ENCODE data around the gene CACNA2D2.

Gene CACNA2D2

GRCh38 chr3:50389414-50389767 lies 114.0 kb downstream of the CACNA2D2 start:
- in situ Hi-C loops (cut with MboI; ENCODE audit: low pct_unique_long_range_greater_than_20kb, low sequenced_read_pairs, unreplicated experiment): no loop called here
- DNase-seq (ENCODE audit: low spot score): no peak
- TF ChIP-seq, protein P1, sequence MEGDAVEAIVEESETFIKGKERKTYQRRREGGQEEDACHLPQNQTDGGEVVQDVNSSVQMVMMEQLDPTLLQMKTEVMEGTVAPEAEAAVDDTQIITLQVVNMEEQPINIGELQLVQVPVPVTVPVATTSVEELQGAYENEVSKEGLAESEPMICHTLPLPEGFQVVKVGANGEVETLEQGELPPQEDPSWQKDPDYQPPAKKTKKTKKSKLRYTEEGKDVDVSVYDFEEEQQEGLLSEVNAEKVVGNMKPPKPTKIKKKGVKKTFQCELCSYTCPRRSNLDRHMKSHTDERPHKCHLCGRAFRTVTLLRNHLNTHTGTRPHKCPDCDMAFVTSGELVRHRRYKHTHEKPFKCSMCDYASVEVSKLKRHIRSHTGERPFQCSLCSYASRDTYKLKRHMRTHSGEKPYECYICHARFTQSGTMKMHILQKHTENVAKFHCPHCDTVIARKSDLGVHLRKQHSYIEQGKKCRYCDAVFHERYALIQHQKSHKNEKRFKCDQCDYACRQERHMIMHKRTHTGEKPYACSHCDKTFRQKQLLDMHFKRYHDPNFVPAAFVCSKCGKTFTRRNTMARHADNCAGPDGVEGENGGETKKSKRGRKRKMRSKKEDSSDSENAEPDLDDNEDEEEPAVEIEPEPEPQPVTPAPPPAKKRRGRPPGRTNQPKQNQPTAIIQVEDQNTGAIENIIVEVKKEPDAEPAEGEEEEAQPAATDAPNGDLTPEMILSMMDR (IDR thresholded peaks at IDR 0.05; ENCODE audit: extremely low read depth, insufficient read depth, missing control alignments): no peak

- DNase-seq (ENCODE audit: low spot score): no peak
- in situ Hi-C loops (cut with MboI; ENCODE audit: low pct_unique_long_range_greater_than_20kb, low sequenced_read_pairs, unreplicated experiment): no loop called here
- TF ChIP-seq, protein P1 (IDR thresholded peaks at IDR 0.05; ENCODE audit: extremely low read depth, insufficient read depth, missing control alignments): no peak
Observed at GRCh38 chr3:50388720-50389413, 114.6 kb downstream of the CACNA2D2 start.

GRCh38 chr3:50388016-50388719 lies 115.3 kb downstream of the CACNA2D2 start:
- DNase-seq (ENCODE audit: low spot score): no peak
- TF ChIP-seq, protein P1 (IDR thresholded peaks at IDR 0.05; ENCODE audit: extremely low read depth, insufficient read depth, missing control alignments): peak; percentile 26
- in situ Hi-C loops (cut with MboI; ENCODE audit: low pct_unique_long_range_greater_than_20kb, low sequenced_read_pairs, unreplicated experiment): no loop called here

GRCh38 chr3:50385754-50386153 lies 117.7 kb downstream of the CACNA2D2 start:
- TF ChIP-seq, protein P1 (IDR thresholded peaks at IDR 0.05; ENCODE audit: extremely low read depth, insufficient read depth, missing control alignments): no peak
- DNase-seq (ENCODE audit: low spot score): no peak
- in situ Hi-C loops (cut with MboI; ENCODE audit: low pct_unique_long_range_greater_than_20kb, low sequenced_read_pairs, unreplicated experiment): no loop called here

DNA sequence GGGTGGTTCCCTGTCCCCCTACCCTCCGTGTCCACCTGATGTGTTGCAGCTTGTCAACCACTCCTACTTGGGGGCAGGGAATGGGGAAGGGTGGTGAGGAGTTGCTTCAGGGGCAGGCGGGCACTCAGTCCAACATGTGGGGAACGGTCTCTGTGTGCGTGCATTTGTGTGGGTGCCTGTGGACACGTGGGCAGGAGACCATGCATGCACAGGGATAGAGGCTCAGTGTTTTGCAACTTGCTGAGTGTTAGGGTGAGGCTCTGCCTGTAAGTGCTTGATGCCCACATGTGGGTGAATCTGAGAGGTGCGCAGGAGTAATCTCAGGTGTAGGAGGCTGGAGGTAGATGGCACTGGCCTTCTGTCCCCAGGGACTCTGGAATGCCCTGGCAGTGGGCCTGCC lies 119.7 kb downstream of the CACNA2D2 start:
- in situ Hi-C loops (cut with MboI; ENCODE audit: low pct_unique_long_range_greater_than_20kb, low sequenced_read_pairs, unreplicated experiment): no loop called here
- TF ChIP-seq, protein P1 (IDR thresholded peaks at IDR 0.05; ENCODE audit: extremely low read depth, insufficient read depth, missing control alignments): no peak
- no peak for DNase-seq (ENCODE audit: low spot score)

DNA sequence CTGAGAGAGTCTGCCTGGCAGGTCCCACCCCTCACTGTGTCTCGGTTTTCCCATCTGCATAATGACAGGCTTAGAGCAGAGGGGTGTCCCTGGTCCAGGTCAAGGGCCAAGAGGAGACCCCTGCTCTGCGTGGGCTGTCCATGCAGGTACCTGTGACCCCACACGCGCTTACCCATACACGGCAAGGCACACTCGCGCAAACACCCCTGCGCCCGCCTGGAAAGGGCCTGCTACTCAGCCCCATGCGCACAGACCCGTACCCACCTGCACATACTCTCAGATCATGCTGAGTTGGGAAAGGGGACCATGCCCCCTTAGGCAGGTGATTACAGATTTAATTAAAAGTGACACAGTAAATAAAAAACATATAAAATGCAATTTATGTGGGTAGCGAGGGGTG lies 120.7 kb downstream of the CACNA2D2 start:
- in situ Hi-C loops (cut with MboI; ENCODE audit: low pct_unique_long_range_greater_than_20kb, low sequenced_read_pairs, unreplicated experiment): no loop called here
- TF ChIP-seq, protein P1 (IDR thresholded peaks at IDR 0.05; ENCODE audit: extremely low read depth, insufficient read depth, missing control alignments): no peak
- no peak for DNase-seq (ENCODE audit: low spot score)
